ENCODE data around the gene ABR. TPM values are rescaled to one million over a fixed set of nuclear protein-coding genes. Genes with fewer than 3 reads are reported as not detected.

The ABR gene
- total and polyA plus RNA-seq, 4 donors = 2.7 to 12.9 (median 6.8) TPM

DNA sequence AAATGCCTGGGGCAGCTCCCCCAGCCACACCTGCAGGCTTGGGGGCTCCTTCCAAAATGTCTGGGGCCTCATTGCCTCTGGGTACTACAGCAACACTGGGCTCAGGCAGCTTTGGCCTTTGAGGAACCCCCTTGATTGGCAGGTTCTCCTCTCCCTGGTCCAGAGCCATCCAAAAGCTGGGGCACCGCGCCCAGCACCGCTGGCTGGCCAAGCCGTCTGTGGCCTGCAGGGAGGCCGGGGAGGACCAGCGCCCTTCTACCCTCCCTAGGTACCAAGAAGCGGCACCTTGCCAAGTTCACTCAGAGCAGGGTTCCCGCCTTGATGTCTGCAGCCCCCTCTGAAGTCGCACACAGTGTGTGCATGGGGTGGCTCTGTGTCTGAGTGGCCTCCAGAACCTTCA is 152.7 kb downstream of the ABR start:
- no peak for DNase-seq (ENCODE audit: low spot score)
- no peaks in the 10 kb centered on the region for H3K27me3 ChIP-seq (ENCODE audit: control insufficient read depth in 4 of 4, insufficient read depth in 4 of 4, low read length in 3 of 4)
- WGBS = 89% methylated on average over 9 of the region's 9 CpGs
- TF ChIP-seq HNF4A (conservative IDR thresholded peaks at IDR 0.05) (no peak), FOXA2 (IDR thresholded peaks at IDR 0.05) (no peak)
- H3K4me3 ChIP-seq (ENCODE audit: low read depth in 1 of 3, low read length in 3 of 3) = no peak overlapping the region
- H3K36me3 ChIP-seq (ENCODE audit: control insufficient read depth in 4 of 4, insufficient read depth in 3 of 4, low read depth in 1 of 4, low read length in 3 of 4) = no peaks in the 10 kb centered on the region
- no peak overlapping the region for H3K9ac ChIP-seq (ENCODE audit: low read depth in 1 of 2, low read length in 2 of 2)
- no peak overlapping the region for H3K27ac ChIP-seq (ENCODE audit: low read depth in 1 of 2, low read length in 2 of 2)
- H3K4me1 ChIP-seq (ENCODE audit: control insufficient read depth in 4 of 4, insufficient read depth in 4 of 4, low read length in 3 of 4) = peaks cover 0 to 2% (median 0%) of the 10 kb centered on the region in 4 donors
- no peaks in the 10 kb centered on the region for H3K9me3 ChIP-seq (ENCODE audit: control insufficient read depth in 4 of 4, low read length in 3 of 4)

DNA sequence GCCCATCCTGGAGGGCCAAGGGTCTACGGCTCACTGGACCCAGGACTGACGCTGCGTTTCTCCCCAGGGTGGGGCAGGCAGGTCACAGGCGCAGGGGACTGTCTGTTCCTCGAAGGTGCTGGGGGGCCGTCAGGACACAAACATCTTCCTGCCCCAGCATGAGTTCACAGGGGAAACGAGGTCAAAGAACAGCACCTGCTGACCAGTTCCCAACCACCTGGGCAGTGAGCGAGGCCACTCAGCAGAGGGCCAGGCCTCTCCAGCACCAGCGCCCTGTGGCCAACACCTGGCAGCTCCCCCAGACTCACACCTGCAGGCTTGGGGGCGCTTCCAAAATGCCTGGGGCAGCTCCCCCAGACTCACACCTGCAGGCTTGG is 153.2 kb downstream of the ABR start:
- H3K4me1 ChIP-seq (ENCODE audit: control insufficient read depth in 4 of 4, insufficient read depth in 4 of 4, low read length in 3 of 4) = peaks cover 0 to 2% (median 0%) of the 10 kb centered on the region in 4 donors
- no peaks in the 10 kb centered on the region for H3K9me3 ChIP-seq (ENCODE audit: control insufficient read depth in 4 of 4, low read length in 3 of 4)
- 88% methylated on average over 10 of the region's 10 CpGs for WGBS
- TF ChIP-seq TAF1 (conservative IDR thresholded peaks at IDR 0.05) = no peak
- no peak for TF ChIP-seq GABPA (IDR thresholded peaks at IDR 0.05 in 1 of 2, conservative IDR thresholded peaks at IDR 0.05 in 1 of 2)
- TF ChIP-seq, protein P1, sequence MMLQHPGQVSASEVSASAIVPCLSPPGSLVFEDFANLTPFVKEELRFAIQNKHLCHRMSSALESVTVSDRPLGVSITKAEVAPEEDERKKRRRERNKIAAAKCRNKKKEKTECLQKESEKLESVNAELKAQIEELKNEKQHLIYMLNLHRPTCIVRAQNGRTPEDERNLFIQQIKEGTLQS (IDR thresholded peaks at IDR 0.05) = no peak
- no peak for TF ChIP-seq HNF4G (IDR thresholded peaks at IDR 0.05)
- H3K36me3 ChIP-seq (ENCODE audit: control insufficient read depth in 4 of 4, insufficient read depth in 3 of 4, low read depth in 1 of 4, low read length in 3 of 4) = no peaks in the 10 kb centered on the region
- H3K27ac ChIP-seq (ENCODE audit: low read depth in 1 of 2, low read length in 2 of 2) = no peak overlapping the region
- no peak overlapping the region for H3K4me3 ChIP-seq (ENCODE audit: low read depth in 1 of 3, low read length in 3 of 3)
- H3K27me3 ChIP-seq (ENCODE audit: control insufficient read depth in 4 of 4, insufficient read depth in 4 of 4, low read length in 3 of 4) = no peaks in the 10 kb centered on the region
- H3K9ac ChIP-seq (ENCODE audit: low read depth in 1 of 2, low read length in 2 of 2) = no peak overlapping the region
- DNase-seq (ENCODE audit: low spot score) = no peak

DNA sequence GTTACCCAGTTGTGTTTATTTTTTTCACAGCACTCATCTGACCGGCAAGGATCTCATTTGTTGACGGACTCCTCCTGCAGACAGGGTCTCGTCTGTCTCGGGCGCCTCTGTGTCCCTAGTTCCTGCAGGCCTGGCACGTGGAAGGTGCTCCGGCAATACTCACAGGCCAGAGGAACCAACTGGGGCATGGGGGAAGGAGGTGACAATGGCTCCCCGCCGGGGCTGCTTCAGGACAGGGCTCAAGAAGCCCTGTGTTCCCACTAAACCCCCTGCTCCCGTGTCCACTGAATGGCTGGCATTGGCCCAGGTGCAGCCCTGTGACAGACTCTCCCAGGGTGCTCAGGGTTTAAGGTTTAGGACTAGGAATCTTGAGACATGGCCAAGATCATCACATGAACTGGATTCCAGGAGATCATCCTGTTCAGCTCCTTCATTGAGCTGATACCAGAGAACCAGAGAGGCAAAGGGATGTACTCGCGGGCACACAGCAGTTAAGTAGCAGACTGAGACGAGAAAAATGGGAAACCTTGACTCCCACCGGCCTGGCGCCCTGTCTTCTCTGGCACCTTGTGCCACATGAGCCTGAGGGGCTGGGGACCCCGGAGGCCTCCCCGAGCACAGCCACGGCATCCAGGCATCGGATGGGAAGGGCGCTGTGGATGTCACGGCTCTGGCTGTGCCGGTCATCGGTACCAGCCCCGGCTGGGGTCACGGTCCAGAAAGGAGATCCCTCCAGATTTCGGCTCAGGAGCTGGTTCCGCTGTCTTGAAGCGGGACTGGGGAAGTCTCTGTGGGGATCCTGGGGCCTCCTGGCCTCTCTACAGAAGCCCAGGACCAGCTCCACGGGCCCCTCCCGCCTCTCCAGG is 153.8 kb downstream of the ABR start:
- H3K9me3 ChIP-seq (ENCODE audit: control insufficient read depth in 4 of 4, low read length in 3 of 4) = no peaks in the 10 kb centered on the region
- DNase-seq (ENCODE audit: low spot score) = no peak
- H3K4me1 ChIP-seq (ENCODE audit: control insufficient read depth in 4 of 4, insufficient read depth in 4 of 4, low read length in 3 of 4) = peaks cover 0 to 2% (median 0%) of the 10 kb centered on the region in 4 donors
- no peak overlapping the region for H3K27ac ChIP-seq (ENCODE audit: low read depth in 1 of 2, low read length in 2 of 2)
- H3K9ac ChIP-seq (ENCODE audit: low read depth in 1 of 2, low read length in 2 of 2) = no peak overlapping the region
- WGBS = 87% methylated on average over 30 of the region's 30 CpGs
- no peak overlapping the region for H3K4me3 ChIP-seq (ENCODE audit: low read depth in 1 of 3, low read length in 3 of 3)
- H3K36me3 ChIP-seq (ENCODE audit: control insufficient read depth in 4 of 4, insufficient read depth in 3 of 4, low read depth in 1 of 4, low read length in 3 of 4) = no peaks in the 10 kb centered on the region
- TF ChIP-seq TAF1 (conservative IDR thresholded peaks at IDR 0.05) = no peak
- no peak for TF ChIP-seq EGR1 (IDR thresholded peaks at IDR 0.05; ENCODE audit: low read depth in 2 of 2)
- TF ChIP-seq HNF4G (IDR thresholded peaks at IDR 0.05) = no peak
- TF ChIP-seq, protein P2, sequence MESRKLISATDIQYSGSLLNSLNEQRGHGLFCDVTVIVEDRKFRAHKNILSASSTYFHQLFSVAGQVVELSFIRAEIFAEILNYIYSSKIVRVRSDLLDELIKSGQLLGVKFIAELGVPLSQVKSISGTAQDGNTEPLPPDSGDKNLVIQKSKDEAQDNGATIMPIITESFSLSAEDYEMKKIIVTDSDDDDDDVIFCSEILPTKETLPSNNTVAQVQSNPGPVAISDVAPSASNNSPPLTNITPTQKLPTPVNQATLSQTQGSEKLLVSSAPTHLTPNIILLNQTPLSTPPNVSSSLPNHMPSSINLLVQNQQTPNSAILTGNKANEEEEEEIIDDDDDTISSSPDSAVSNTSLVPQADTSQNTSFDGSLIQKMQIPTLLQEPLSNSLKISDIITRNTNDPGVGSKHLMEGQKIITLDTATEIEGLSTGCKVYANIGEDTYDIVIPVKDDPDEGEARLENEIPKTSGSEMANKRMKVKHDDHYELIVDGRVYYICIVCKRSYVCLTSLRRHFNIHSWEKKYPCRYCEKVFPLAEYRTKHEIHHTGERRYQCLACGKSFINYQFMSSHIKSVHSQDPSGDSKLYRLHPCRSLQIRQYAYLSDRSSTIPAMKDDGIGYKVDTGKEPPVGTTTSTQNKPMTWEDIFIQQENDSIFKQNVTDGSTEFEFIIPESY (IDR thresholded peaks at IDR 0.05) = no peak
- TF ChIP-seq JUND (IDR thresholded peaks at IDR 0.05) = no peak
- no peak for TF ChIP-seq FOXA2 (IDR thresholded peaks at IDR 0.05)
- no peak for TF ChIP-seq RAD21 (IDR thresholded peaks at IDR 0.05)
- TF ChIP-seq, protein P1 (IDR thresholded peaks at IDR 0.05) = no peak
- TF ChIP-seq GABPA (IDR thresholded peaks at IDR 0.05 in 1 of 2, conservative IDR thresholded peaks at IDR 0.05 in 1 of 2) = no peak
- TF ChIP-seq, protein P3, sequence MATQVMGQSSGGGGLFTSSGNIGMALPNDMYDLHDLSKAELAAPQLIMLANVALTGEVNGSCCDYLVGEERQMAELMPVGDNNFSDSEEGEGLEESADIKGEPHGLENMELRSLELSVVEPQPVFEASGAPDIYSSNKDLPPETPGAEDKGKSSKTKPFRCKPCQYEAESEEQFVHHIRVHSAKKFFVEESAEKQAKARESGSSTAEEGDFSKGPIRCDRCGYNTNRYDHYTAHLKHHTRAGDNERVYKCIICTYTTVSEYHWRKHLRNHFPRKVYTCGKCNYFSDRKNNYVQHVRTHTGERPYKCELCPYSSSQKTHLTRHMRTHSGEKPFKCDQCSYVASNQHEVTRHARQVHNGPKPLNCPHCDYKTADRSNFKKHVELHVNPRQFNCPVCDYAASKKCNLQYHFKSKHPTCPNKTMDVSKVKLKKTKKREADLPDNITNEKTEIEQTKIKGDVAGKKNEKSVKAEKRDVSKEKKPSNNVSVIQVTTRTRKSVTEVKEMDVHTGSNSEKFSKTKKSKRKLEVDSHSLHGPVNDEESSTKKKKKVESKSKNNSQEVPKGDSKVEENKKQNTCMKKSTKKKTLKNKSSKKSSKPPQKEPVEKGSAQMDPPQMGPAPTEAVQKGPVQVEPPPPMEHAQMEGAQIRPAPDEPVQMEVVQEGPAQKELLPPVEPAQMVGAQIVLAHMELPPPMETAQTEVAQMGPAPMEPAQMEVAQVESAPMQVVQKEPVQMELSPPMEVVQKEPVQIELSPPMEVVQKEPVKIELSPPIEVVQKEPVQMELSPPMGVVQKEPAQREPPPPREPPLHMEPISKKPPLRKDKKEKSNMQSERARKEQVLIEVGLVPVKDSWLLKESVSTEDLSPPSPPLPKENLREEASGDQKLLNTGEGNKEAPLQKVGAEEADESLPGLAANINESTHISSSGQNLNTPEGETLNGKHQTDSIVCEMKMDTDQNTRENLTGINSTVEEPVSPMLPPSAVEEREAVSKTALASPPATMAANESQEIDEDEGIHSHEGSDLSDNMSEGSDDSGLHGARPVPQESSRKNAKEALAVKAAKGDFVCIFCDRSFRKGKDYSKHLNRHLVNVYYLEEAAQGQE (IDR thresholded peaks at IDR 0.05) = no peak
- TF ChIP-seq FOXA1 (IDR thresholded peaks at IDR 0.05) = no peak
- no peak for TF ChIP-seq YY1 (IDR thresholded peaks at IDR 0.05)
- TF ChIP-seq SP1 (IDR thresholded peaks at IDR 0.05) = no peak
- no peak for TF ChIP-seq RXRA (IDR thresholded peaks at IDR 0.05)
- TF ChIP-seq, protein P4, sequence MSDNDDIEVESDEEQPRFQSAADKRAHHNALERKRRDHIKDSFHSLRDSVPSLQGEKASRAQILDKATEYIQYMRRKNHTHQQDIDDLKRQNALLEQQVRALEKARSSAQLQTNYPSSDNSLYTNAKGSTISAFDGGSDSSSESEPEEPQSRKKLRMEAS (IDR thresholded peaks at IDR 0.05) = no peak
- TF ChIP-seq, protein P5, sequence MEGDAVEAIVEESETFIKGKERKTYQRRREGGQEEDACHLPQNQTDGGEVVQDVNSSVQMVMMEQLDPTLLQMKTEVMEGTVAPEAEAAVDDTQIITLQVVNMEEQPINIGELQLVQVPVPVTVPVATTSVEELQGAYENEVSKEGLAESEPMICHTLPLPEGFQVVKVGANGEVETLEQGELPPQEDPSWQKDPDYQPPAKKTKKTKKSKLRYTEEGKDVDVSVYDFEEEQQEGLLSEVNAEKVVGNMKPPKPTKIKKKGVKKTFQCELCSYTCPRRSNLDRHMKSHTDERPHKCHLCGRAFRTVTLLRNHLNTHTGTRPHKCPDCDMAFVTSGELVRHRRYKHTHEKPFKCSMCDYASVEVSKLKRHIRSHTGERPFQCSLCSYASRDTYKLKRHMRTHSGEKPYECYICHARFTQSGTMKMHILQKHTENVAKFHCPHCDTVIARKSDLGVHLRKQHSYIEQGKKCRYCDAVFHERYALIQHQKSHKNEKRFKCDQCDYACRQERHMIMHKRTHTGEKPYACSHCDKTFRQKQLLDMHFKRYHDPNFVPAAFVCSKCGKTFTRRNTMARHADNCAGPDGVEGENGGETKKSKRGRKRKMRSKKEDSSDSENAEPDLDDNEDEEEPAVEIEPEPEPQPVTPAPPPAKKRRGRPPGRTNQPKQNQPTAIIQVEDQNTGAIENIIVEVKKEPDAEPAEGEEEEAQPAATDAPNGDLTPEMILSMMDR (IDR thresholded peaks at IDR 0.05; ENCODE audit: low read depth, low read length, missing input control) = no peak
- TF ChIP-seq HNF4A (conservative IDR thresholded peaks at IDR 0.05) = no peak
- no peak for TF ChIP-seq NR2F2 (IDR thresholded peaks at IDR 0.05)
- no peaks in the 10 kb centered on the region for H3K27me3 ChIP-seq (ENCODE audit: control insufficient read depth in 4 of 4, insufficient read depth in 4 of 4, low read length in 3 of 4)

Measured in liver (tissue), 9 donors.